ENCODE data around the gene HSPA1B.
"Not testable (repeated sequence)": the region's sequence is repeated elsewhere in the genome, so short reads cannot be mapped to it uniquely, and the experiment has no call there.

Gene HSPA1B

DNA sequence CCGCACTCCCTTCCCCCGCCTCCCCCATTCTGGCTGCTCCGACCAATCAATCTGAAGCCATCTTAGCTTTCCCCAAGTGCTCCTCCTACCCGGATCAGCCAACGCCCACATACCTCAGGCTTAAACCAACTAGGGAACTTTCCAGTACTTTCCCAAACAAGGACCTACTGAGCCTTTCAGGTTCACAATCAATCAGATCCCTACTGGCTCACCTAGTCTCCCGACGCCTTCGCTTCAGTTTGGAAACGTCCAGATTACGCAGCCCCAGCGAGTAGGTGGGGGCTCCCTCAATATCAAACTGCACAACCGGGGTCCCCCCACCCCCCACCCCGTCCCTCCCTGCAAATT is 12.9 kb upstream of the HSPA1B start:
- peak overlapping the region; percentile 51 for H3K4me3 ChIP-seq (replicated peaks; ENCODE audit: low read depth, low read length)
- peak; percentile 98 for DNase-seq (ENCODE audit: extremely low read depth, low read depth)
- TF ChIP-seq, protein P1, sequence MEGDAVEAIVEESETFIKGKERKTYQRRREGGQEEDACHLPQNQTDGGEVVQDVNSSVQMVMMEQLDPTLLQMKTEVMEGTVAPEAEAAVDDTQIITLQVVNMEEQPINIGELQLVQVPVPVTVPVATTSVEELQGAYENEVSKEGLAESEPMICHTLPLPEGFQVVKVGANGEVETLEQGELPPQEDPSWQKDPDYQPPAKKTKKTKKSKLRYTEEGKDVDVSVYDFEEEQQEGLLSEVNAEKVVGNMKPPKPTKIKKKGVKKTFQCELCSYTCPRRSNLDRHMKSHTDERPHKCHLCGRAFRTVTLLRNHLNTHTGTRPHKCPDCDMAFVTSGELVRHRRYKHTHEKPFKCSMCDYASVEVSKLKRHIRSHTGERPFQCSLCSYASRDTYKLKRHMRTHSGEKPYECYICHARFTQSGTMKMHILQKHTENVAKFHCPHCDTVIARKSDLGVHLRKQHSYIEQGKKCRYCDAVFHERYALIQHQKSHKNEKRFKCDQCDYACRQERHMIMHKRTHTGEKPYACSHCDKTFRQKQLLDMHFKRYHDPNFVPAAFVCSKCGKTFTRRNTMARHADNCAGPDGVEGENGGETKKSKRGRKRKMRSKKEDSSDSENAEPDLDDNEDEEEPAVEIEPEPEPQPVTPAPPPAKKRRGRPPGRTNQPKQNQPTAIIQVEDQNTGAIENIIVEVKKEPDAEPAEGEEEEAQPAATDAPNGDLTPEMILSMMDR (IDR thresholded peaks at IDR 0.05; ENCODE audit: low read depth, low read length, missing control alignments), result no peak

DNA sequence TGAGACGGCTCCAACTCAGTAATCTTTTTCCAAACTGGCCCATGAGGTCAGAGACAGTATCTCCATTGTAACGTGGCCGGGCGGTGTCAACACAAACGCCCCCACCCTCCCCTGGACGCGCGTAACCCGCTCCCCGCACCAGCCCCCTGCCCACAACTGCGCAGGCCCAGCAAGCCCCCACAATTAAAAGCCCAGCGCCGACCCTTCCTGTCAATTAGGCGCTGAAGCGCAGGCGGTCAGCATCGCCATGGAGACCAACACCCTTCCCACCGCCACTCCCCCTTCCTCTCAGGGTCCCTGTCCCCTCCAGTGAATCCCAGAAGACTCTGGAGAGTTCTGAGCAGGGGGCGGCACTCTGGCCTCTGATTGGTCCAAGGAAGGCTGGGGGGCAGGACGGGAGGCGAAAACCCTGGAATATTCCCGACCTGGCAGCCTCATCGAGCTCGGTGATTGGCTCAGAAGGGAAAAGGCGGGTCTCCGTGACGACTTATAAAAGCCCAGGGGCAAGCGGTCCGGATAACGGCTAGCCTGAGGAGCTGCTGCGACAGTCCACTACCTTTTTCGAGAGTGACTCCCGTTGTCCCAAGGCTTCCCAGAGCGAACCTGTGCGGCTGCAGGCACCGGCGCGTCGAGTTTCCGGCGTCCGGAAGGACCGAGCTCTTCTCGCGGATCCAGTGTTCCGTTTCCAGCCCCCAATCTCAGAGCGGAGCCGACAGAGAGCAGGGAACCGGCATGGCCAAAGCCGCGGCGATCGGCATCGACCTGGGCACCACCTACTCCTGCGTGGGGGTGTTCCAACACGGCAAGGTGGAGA is 12.3 kb upstream of the HSPA1B start, which contains the start of the genes HSPA1A and HSPA1L:
TSS of gene HSPA1A (plus strand) at position 519 of the 814 bp plus-strand sequence. CDS start at position 733, 214 bp downstream.
TSS of gene HSPA1L (minus strand) at position 259 of the 814 bp plus-strand sequence. CDS start 3,311 bp downstream, outside the sequence.
- TF ChIP-seq, protein P1 (IDR thresholded peaks at IDR 0.05; ENCODE audit: low read depth, low read length, missing control alignments), result no peak
- peak within 1 kb of the TSS; percentile 51 for H3K4me3 ChIP-seq (replicated peaks; ENCODE audit: low read depth, low read length)
- DNase-seq (ENCODE audit: extremely low read depth, low read depth), result peak; percentile 89

DNA sequence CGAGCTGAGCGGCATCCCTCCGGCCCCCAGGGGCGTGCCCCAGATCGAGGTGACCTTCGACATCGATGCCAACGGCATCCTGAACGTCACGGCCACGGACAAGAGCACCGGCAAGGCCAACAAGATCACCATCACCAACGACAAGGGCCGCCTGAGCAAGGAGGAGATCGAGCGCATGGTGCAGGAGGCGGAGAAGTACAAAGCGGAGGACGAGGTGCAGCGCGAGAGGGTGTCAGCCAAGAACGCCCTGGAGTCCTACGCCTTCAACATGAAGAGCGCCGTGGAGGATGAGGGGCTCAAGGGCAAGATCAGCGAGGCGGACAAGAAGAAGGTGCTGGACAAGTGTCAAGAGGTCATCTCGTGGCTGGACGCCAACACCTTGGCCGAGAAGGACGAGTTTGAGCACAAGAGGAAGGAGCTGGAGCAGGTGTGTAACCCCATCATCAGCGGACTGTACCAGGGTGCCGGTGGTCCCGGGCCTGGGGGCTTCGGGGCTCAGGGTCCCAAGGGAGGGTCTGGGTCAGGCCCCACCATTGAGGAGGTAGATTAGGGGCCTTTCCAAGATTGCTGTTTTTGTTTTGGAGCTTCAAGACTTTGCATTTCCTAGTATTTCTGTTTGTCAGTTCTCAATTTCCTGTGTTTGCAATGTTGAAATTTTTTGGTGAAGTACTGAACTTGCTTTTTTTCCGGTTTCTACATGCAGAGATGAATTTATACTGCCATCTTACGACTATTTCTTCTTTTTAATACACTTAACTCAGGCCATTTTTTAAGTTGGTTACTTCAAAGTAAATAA is 10.2 kb upstream of the HSPA1B start:
- H3K4me3 ChIP-seq (replicated peaks; ENCODE audit: low read depth, low read length), result peak overlapping the region; percentile 49
- DNase-seq (ENCODE audit: extremely low read depth, low read depth), result not testable (repeated sequence)

DNA sequence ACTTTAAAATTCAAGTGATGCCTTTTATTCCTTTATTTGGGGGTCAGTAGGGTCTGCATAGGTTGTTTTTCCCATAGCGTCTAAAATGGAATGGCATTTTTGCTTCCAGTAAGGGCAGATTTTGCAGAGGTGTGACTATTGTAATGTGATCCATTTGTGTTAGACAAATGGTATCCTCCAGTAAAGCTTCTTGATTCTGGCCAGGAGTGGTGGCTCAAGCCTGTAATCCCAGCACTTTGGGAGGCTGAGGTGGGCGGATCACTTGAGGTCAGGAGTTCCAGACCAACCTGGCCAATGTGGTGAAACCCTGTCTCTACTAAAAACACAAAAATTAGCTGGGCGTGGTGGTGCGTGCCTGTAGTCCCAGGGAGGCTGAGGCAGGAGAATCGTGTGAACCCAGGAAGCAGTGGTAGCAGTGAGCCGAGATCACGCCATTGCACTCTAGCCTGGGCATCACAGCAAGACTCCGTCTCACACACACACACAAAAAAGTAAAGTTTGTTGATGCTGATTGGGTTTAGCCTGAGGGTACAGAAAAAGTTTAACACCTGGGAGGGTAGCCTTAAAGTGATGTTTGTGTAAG is 9.5 kb upstream of the HSPA1B start:
- H3K4me3 ChIP-seq (replicated peaks; ENCODE audit: low read depth, low read length), result peak overlapping the region; percentile 49
- DNase-seq (ENCODE audit: extremely low read depth, low read depth), result not testable (repeated sequence)

DNA sequence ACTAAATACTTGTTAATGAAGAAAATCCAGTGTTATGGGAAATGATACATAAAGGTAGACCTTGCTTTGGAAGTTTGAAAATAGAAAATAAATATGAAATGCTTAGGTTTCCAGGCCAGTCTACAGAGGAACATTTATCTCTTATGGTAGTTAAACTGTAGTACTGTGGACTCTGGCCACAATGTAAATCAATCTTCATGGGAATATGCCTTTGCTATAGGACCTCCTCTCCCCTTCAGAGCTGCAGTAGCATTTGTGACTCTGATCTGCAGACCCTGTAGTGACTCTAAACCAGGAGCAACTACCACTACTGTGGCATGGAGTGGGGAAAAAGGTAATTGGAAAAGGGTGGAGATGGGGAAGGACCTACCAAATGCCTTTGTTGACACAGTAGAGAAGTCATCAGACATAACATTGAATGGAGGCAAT is 7.7 kb upstream of the HSPA1B start:
- no peak for DNase-seq (ENCODE audit: extremely low read depth, low read depth)
- TF ChIP-seq, protein P1 (IDR thresholded peaks at IDR 0.05; ENCODE audit: low read depth, low read length, missing control alignments), result no peak
- no peak overlapping the region for H3K4me3 ChIP-seq (replicated peaks; ENCODE audit: low read depth, low read length)

DNA sequence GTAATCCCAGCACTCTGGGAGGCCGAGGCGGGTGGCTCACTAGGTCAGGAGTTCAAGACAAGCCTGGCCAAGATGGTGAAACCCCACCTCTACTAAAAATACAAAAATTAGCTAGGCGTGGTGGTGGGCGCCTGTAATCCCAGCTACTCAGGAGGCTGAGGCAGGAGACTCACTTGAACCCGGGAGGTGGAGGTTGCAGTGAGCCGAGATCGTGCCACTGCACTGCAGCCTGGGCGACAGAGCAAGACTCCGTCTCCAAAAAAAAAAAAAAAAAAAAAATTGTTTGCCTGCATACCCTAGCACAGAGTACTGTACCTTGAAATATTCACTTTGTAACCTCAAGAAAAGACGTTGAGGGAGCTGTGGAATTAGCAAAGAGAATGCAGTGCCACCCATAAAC is 7.1 kb upstream of the HSPA1B start:
- not testable (repeated sequence) for DNase-seq (ENCODE audit: extremely low read depth, low read depth); H3K4me3 ChIP-seq (replicated peaks; ENCODE audit: low read depth, low read length)

DNA sequence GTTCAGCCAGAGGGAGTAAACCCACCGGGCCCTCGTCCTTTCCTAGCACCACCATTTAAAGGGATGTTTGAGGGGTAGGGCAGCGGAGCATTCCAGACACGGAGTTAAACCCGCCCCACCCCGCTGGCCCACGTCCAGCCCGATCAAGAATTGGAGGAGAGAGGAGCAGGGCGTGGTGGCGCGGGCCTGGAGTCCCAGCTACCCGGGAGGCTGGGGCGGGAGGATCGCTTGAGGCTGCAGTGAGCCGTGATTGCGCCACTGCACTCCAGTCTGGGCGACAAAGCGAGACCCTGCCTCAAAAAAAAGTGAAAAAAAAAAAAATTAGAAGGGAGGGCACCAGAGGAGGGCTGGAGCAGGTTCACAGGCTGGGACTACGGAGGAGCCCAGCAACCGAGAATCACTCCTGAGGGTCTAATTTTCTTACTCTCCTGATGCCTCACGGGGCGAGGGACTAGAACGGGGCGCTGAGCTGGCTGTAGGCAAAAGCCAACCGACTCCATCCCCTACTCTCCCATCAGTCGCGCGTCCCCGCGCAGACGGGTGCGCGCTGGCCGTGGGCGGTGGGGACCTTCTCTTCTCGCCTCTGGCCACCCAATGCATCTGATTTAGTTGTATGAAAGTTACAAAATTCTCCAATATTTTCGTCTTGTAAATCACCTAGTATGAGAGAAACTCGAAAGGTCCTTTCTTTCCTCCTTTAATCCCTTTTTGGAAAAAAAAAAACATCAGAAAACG is 6.1 kb upstream of the HSPA1B start:
- H3K4me3 ChIP-seq (replicated peaks; ENCODE audit: low read depth, low read length), result peak overlapping the region; percentile 55
- TF ChIP-seq, protein P1 (IDR thresholded peaks at IDR 0.05; ENCODE audit: low read depth, low read length, missing control alignments), result no peak
- no peak for DNase-seq (ENCODE audit: extremely low read depth, low read depth)

Data from HFF-Myc (cell line).